HepG2 (cell line): Measurements from ENCODE around the gene RITA1. TPM values are rescaled to one million over a fixed set of nuclear protein-coding genes. Genes with fewer than 3 reads are reported as not detected.
A peak's percentile ranks its signal among the peaks of the same experiment; 100 is the strongest.

ENCODE experiments used
- FOXC1 ChIP-seq: sonication (generic); formaldehyde crosslinking; IDR thresholded peaks from 2 replicates; pipeline ENCODE4 v1.8.0; 2022; ENCODE audit warnings: mild to moderate bottlenecking, missing genetic modification reagents, borderline replicate concordance
- GATAD1 ChIP-seq: IDR thresholded peaks from 2 replicates; pipeline ENCODE4 v1.6.1; 2016; ENCODE audit warnings: missing genetic modification reagents, missing compliant biosample characterization
- HDAC2 ChIP-seq: sonication (generic); formaldehyde crosslinking; IDR thresholded peaks from 2 replicates; pipeline ENCODE4 v1.4.0; 2020; ENCODE audit warnings: missing genetic modification reagents
- HNF4A ChIP-seq: sonication (generic); formaldehyde crosslinking; IDR thresholded peaks from 2 replicates; pipeline ENCODE4 v1.4.0; 2020; ENCODE audit warnings: missing genetic modification reagents
- HNF4G ChIP-seq, 2 experiments: sonication (generic) in 1 of 2; formaldehyde crosslinking in 1 of 2; IDR thresholded peaks; 2 replicates each; pipeline versions ENCODE4 v1.4.0 to v1.6.1; 2011 to 2020; ENCODE audit warnings: borderline replicate concordance in 2 of 2, low read depth in 2 of 2, mild to moderate bottlenecking in 2 of 2, low read length in 1 of 2, missing genetic modification reagents in 1 of 2, moderate library complexity in 1 of 2
- PITX1 ChIP-seq: sonication (generic); formaldehyde crosslinking; IDR thresholded peaks from 2 replicates; pipeline ENCODE4 v1.5.1; 2020; ENCODE audit warnings: mild to moderate bottlenecking, missing genetic modification reagents
- REL ChIP-seq: sonication (generic); formaldehyde crosslinking; conservative IDR thresholded peaks from 2 replicates; pipeline ENCODE4 v1.8.0; 2022; ENCODE audit warnings: mild to moderate bottlenecking, missing genetic modification reagents, moderate library complexity
- TERF1 ChIP-seq: sonication (generic); formaldehyde crosslinking; IDR thresholded peaks from 2 replicates; pipeline ENCODE4 v1.8.0; 2022; ENCODE audit warnings: mild to moderate bottlenecking, missing genetic modification reagents, moderate library complexity
- ZKSCAN5 ChIP-seq: sonication (generic); formaldehyde crosslinking; IDR thresholded peaks from 2 replicates; pipeline ENCODE4 v1.5.1; 2020; ENCODE audit warnings: mild to moderate bottlenecking, missing genetic modification reagents
- ZNF382 ChIP-seq: sonication (generic); formaldehyde crosslinking; IDR thresholded peaks from 2 replicates; pipeline ENCODE4 v1.5.0; 2020; ENCODE audit warnings: missing genetic modification reagents, mild to moderate bottlenecking, borderline replicate concordance
- ZNF496 ChIP-seq: sonication (generic); formaldehyde crosslinking; IDR thresholded peaks from 2 replicates; pipeline ENCODE4 v1.8.1; 2023; ENCODE audit warnings: mild to moderate bottlenecking, moderate library complexity, missing genetic modification reagents; ENCODE audit not compliant: insufficient replicate concordance
- ZNF788 ChIP-seq: sonication (generic); formaldehyde crosslinking; IDR thresholded peaks from 2 replicates; pipeline ENCODE4 v1.5.0; 2020; ENCODE audit warnings: mild to moderate bottlenecking, missing genetic modification reagents, borderline replicate concordance
- ZSCAN5A ChIP-seq: sonication (generic); formaldehyde crosslinking; IDR thresholded peaks from 2 replicates; pipeline ENCODE4 v1.8.0; 2022; ENCODE audit warnings: mild to moderate bottlenecking, missing genetic modification reagents, borderline replicate concordance
- polyA plus RNA-seq, 8 experiments: library from polyadenylated mRNA; depleted of rRNA in 3 of 8; stranded (reverse) in 7 of 8; unstranded in 1 of 8; fragments of >200 nt; fragmentation: Illumina TruSeq in 4 of 8; extraction: Trizol in 4 of 8; gene quantifications; 2 replicates each; pipeline versions ENCODE4 v1.2.1 to v1.2.3, GENCODE V29; 2011 to 2016; ENCODE audit warnings: low read depth in 4 of 8, missing spikeins in 1 of 8, mixed read lengths in 1 of 8; ENCODE audit not compliant: insufficient read depth in 1 of 8
- total RNA-seq, 5 experiments: library from RNA; depleted of rRNA; stranded (reverse); fragments of >200 nt; fragmentation: Illumina TruSeq; extraction: Trizol; gene quantifications; 2 replicates each; pipeline ENCODE4 v1.2.3, GENCODE V29; 2016; ENCODE audit warnings: low read depth in 1 of 5
- TF ChIP-seq, protein P1 (sequence below): sonication (generic); formaldehyde crosslinking; IDR thresholded peaks from 2 replicates; pipeline ENCODE4 v1.5.0; 2020; ENCODE audit warnings: mild to moderate bottlenecking, missing genetic modification reagents
- TF ChIP-seq, protein P2 (sequence below): sonication (generic); formaldehyde crosslinking; IDR thresholded peaks from 2 replicates; pipeline ENCODE4 v1.8.1; 2023; ENCODE audit warnings: mild to moderate bottlenecking, missing genetic modification reagents
- TF ChIP-seq, protein P3 (sequence below): sonication (generic); formaldehyde crosslinking; IDR thresholded peaks from 2 replicates; pipeline ENCODE4 v1.4.0; 2020; ENCODE audit warnings: missing genetic modification reagents
- TF ChIP-seq, protein P4 (sequence below): sonication (generic); formaldehyde crosslinking; IDR thresholded peaks from 2 replicates; pipeline ENCODE4 v1.5.0; 2020; ENCODE audit warnings: mild to moderate bottlenecking, low read depth, missing genetic modification reagents, borderline replicate concordance

Gene RITA1
- total and polyA plus RNA-seq, 2 of the 13 experiments (the other 11 are each of a cell fraction or from before 2014, with no cell fraction given): 12.4 to 28.9 TPM

DNA sequence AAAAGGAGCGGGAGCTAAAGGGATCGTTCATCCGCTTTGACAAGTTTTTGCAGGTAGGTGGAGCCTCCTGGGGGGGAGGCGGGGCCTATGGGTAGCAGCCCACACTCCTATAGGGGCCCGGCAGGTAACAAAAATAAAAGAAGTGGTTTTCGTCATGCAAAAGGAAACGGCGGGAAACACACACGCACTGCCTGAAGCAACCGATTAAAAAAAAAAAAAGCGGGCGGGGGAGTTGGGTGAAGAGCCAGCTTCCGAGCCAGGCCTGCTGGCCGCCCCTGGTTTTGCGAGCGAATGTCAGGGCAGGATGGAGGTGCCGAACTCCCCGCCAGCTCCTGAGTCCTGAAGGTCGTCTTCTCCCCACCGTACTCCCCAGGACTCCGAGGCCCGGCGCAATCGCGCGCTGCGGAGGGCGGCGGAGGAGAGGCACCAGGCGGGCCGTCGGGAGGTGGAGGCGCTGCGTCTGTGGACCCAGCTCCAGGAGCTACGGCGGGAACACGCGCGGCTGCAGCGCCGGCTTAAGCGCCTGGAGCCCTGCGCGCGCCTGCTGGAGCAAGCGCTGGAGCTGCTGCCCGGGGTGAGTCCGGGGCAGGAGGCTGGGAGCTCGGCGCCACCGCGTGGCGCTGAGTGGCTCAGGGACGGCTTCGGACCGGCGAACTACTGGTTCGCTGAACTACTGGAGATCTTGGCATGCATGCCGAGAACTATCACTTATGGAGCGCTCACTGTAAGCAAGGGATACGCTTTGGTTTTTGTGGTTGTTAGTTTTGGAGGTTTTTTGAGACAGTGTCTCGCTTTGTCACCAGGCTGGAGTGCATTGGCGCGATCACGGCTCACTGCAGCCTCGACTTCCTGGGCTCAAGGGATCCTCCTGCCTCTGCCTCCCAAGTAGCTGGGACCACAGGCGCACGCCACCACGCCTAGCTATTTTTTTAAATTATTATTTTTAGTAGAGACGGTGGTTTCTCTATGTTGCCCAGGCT, 32.4 kb upstream of the RITA1 start (continued):
- TF ChIP-seq PITX1 (CRISPR knock-in tag): no peak
- TF ChIP-seq, protein P1, sequence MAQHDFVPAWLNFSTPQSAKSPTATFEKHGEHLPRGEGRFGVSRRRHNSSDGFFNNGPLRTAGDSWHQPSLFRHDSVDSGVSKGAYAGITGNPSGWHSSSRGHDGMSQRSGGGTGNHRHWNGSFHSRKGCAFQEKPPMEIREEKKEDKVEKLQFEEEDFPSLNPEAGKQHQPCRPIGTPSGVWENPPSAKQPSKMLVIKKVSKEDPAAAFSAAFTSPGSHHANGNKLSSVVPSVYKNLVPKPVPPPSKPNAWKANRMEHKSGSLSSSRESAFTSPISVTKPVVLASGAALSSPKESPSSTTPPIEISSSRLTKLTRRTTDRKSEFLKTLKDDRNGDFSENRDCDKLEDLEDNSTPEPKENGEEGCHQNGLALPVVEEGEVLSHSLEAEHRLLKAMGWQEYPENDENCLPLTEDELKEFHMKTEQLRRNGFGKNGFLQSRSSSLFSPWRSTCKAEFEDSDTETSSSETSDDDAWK (CRISPR knock-in tag): no peak
- no peak for TF ChIP-seq ZSCAN5A (CRISPR knock-in tag)
- TF ChIP-seq ZNF788 (CRISPR knock-in tag): peak; percentile 64; the same call in 1 of the 2 replicates
- no peak for TF ChIP-seq ZNF496 (CRISPR knock-in tag)
- no peak for TF ChIP-seq REL (CRISPR knock-in tag)
- TF ChIP-seq TERF1 (CRISPR knock-in tag): no peak
- peak; percentile 48; the same call in 1 of the 2 replicates for TF ChIP-seq FOXC1 (CRISPR knock-in tag)
- no peak for TF ChIP-seq HNF4G (IDR thresholded peaks at IDR 0.05; ENCODE audit: borderline replicate concordance, low read depth, low read length)
- TF ChIP-seq HNF4G (CRISPR knock-in tag; IDR thresholded peaks at IDR 0.05; ENCODE audit: borderline replicate concordance, low read depth): 0 out of 2 replicates have a peak, but pooled peaks have one; percentile 26
- TF ChIP-seq ZNF382: no peak
- no peak for TF ChIP-seq ZKSCAN5
- no peak for TF ChIP-seq HDAC2 (CRISPR knock-in tag)
- TF ChIP-seq, protein P2, sequence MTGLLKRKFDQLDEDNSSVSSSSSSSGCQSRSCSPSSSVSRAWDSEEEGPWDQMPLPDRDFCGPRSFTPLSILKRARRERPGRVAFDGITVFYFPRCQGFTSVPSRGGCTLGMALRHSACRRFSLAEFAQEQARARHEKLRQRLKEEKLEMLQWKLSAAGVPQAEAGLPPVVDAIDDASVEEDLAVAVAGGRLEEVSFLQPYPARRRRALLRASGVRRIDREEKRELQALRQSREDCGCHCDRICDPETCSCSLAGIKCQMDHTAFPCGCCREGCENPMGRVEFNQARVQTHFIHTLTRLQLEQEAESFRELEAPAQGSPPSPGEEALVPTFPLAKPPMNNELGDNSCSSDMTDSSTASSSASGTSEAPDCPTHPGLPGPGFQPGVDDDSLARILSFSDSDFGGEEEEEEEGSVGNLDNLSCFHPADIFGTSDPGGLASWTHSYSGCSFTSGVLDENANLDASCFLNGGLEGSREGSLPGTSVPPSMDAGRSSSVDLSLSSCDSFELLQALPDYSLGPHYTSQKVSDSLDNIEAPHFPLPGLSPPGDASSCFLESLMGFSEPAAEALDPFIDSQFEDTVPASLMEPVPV (CRISPR knock-in tag): no peak
- TF ChIP-seq, protein P3, sequence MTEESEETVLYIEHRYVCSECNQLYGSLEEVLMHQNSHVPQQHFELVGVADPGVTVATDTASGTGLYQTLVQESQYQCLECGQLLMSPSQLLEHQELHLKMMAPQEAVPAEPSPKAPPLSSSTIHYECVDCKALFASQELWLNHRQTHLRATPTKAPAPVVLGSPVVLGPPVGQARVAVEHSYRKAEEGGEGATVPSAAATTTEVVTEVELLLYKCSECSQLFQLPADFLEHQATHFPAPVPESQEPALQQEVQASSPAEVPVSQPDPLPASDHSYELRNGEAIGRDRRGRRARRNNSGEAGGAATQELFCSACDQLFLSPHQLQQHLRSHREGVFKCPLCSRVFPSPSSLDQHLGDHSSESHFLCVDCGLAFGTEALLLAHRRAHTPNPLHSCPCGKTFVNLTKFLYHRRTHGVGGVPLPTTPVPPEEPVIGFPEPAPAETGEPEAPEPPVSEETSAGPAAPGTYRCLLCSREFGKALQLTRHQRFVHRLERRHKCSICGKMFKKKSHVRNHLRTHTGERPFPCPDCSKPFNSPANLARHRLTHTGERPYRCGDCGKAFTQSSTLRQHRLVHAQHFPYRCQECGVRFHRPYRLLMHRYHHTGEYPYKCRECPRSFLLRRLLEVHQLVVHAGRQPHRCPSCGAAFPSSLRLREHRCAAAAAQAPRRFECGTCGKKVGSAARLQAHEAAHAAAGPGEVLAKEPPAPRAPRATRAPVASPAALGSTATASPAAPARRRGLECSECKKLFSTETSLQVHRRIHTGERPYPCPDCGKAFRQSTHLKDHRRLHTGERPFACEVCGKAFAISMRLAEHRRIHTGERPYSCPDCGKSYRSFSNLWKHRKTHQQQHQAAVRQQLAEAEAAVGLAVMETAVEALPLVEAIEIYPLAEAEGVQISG (CRISPR knock-in tag): 0 out of 2 replicates have a peak, but pooled peaks have one; percentile 21
- no peak for TF ChIP-seq GATAD1
- TF ChIP-seq, protein P4, sequence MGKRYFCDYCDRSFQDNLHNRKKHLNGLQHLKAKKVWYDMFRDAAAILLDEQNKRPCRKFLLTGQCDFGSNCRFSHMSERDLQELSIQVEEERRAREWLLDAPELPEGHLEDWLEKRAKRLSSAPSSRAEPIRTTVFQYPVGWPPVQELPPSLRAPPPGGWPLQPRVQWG (CRISPR knock-in tag): no peak
- TF ChIP-seq HNF4A (CRISPR knock-in tag): peak; percentile 5; the same call in 1 of the 2 replicates
